ENCODE measurements around the gene RUNX1.
A peak's percentile ranks its signal among the peaks of the same experiment; 100 is the strongest.

RUNX1 gene

GRCh38 chr21:34764715-34765284 is 284.3 kb downstream of the RUNX1 start:
- in situ Hi-C loops (cut with MboI; ENCODE audit: low pct_unique_long_range_greater_than_20kb, low sequenced_read_pairs, unreplicated experiment), result no loop called here
- no peak for TF ChIP-seq CTCF (IDR thresholded peaks at IDR 0.05; ENCODE audit: extremely low read depth, insufficient read depth, missing control alignments)
- DNase-seq (ENCODE audit: low spot score), result no peak

- in situ Hi-C loops (cut with MboI; ENCODE audit: low pct_unique_long_range_greater_than_20kb, low sequenced_read_pairs, unreplicated experiment), result no loop called here
- no peak for DNase-seq (ENCODE audit: low spot score)
- no peak for TF ChIP-seq CTCF (IDR thresholded peaks at IDR 0.05; ENCODE audit: extremely low read depth, insufficient read depth, missing control alignments)
These were observed 286.3 kb downstream of the RUNX1 start for GRCh38 chr21:34762786-34763185.

GRCh38 chr21:34761758-34762330 is 287.3 kb downstream of the RUNX1 start:
- no peak for DNase-seq (ENCODE audit: low spot score)
- no peak for TF ChIP-seq CTCF (IDR thresholded peaks at IDR 0.05; ENCODE audit: extremely low read depth, insufficient read depth, missing control alignments)
- in situ Hi-C loops (cut with MboI; ENCODE audit: low pct_unique_long_range_greater_than_20kb, low sequenced_read_pairs, unreplicated experiment), result no loop called here

- no peak for DNase-seq (ENCODE audit: low spot score)
- in situ Hi-C loops (cut with MboI; ENCODE audit: low pct_unique_long_range_greater_than_20kb, low sequenced_read_pairs, unreplicated experiment), result no loop called here
- TF ChIP-seq CTCF (IDR thresholded peaks at IDR 0.05; ENCODE audit: extremely low read depth, insufficient read depth, missing control alignments), result no peak
These were observed 294.1 kb downstream of the RUNX1 start for GRCh38 chr21:34754690-34755647.

- in situ Hi-C loops (cut with MboI; ENCODE audit: low pct_unique_long_range_greater_than_20kb, low sequenced_read_pairs, unreplicated experiment), result loop anchor here (25.0 kb wide), 3 partner anchors 663 to 1263 kb away; no protein-coding TSS in a partner anchor
- TF ChIP-seq CTCF (IDR thresholded peaks at IDR 0.05; ENCODE audit: extremely low read depth, insufficient read depth, missing control alignments), result no peak
- DNase-seq (ENCODE audit: low spot score), result no peak
These were observed 300.2 kb downstream of the RUNX1 start for GRCh38 chr21:34748862-34749261.

GRCh38 chr21:34745557-34746255 is 303.4 kb downstream of the RUNX1 start:
- peak; percentile 84 for TF ChIP-seq CTCF (IDR thresholded peaks at IDR 0.05; ENCODE audit: extremely low read depth, insufficient read depth, missing control alignments)
- in situ Hi-C loops (cut with MboI; ENCODE audit: low pct_unique_long_range_greater_than_20kb, low sequenced_read_pairs, unreplicated experiment), result loop anchor here (25.0 kb wide), 3 partner anchors 667 to 1267 kb away; no protein-coding TSS in a partner anchor
- peak; percentile 70 for DNase-seq (ENCODE audit: low spot score)
